ENCODE data around the gene LTBP3.

DNA sequence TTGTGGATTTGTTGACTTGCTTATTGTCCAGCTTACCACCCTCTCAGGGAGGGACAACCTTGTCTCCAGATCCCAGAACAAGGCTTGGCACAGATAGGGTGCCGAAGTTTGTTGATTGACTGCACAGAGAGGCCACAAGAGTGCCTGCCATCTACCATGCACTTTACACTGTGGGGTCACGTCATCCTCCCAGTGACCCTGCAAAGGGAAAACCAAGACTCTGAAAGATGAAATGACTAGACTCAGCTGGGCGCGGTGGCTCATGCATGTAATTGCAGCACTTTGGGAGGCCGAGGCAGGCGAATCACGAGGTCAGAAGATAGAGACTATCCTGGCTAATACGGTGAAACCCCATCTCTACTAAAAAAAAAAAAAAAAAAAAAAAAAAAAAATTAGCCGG is 4.6 kb upstream of the LTBP3 start:
- TF ChIP-seq, protein P1, sequence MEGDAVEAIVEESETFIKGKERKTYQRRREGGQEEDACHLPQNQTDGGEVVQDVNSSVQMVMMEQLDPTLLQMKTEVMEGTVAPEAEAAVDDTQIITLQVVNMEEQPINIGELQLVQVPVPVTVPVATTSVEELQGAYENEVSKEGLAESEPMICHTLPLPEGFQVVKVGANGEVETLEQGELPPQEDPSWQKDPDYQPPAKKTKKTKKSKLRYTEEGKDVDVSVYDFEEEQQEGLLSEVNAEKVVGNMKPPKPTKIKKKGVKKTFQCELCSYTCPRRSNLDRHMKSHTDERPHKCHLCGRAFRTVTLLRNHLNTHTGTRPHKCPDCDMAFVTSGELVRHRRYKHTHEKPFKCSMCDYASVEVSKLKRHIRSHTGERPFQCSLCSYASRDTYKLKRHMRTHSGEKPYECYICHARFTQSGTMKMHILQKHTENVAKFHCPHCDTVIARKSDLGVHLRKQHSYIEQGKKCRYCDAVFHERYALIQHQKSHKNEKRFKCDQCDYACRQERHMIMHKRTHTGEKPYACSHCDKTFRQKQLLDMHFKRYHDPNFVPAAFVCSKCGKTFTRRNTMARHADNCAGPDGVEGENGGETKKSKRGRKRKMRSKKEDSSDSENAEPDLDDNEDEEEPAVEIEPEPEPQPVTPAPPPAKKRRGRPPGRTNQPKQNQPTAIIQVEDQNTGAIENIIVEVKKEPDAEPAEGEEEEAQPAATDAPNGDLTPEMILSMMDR (IDR thresholded peaks at IDR 0.05 in 4 of 5, conservative IDR thresholded peaks at IDR 0.05 in 1 of 5) = no peak
- no peak for TF ChIP-seq POLR2A (IDR thresholded peaks at IDR 0.05)

All from gastrocnemius medialis (tissue), 4 donors.